GM12878 (cell line): ENCODE results near the gene CKB. TPM values are rescaled to one million over a fixed set of nuclear protein-coding genes. Genes with fewer than 3 reads are reported as not detected.

Experiments used
- ATAC-seq: fragments of 200-7000 bp; cut with Tn5 transposase; 3 replicates; pipeline ENCODE4 v1.9.1; 2020; ENCODE audit warnings: mild to moderate bottlenecking, moderate library complexity
- BruUV-seq: library from RNA; stranded (reverse); fragments of 400-500 nt; replicated peaks from 2 replicates; lab custom pipeline; 2021; lab: Mats Ljungman, UMichigan
- CTCF ChIA-PET: fragments of 300-600 bp; sonication (Branson Sonifier 250); formaldehyde crosslinking; extraction: SDS; loops from one replicate; lab custom pipeline; 2021; ENCODE audit warnings: inconsistent platforms; lab: Yijun Ruan, JAX
- POLR2A ChIA-PET: fragments of 350-600 bp; formaldehyde crosslinking; extraction: SDS; loops from one replicate; lab custom pipeline; 2021; ENCODE audit warnings: inconsistent platforms; lab: Charles Lee
- RAD21 ChIA-PET: fragments of 300-600 bp; sonication (Branson Sonifier 250); formaldehyde crosslinking; loops from one replicate; lab custom pipeline; 2023; ENCODE audit warnings: antibody characterized with exemption; ENCODE audit not compliant: unreplicated experiment; lab: Charles Lee
- SMC1A ChIA-PET: fragments of 300-600 bp; sonication (Branson Sonifier 250); formaldehyde crosslinking; loops from one replicate; lab custom pipeline; 2023; ENCODE audit not compliant: unreplicated experiment, uncharacterized antibody; lab: Charles Lee
- DNase-seq: peaks from one replicate; pipeline ENCODE4 v3.0.0-alpha.2; 2011; ENCODE audit warnings: low read depth, low spot score
- FAIRE-seq: peaks from 3 replicates; lab custom pipeline; 2011; peaks lifted over from hg19 to GRCh38; lab: Jason Lieb, UNC
- H2AFZ ChIP-seq: 2 replicates; pipeline ENCODE4 v1.6.0; 2011; ENCODE audit warnings: low read depth, low read length, control low read depth; ENCODE audit not compliant: control insufficient read depth
- H3K27ac ChIP-seq: 2 replicates; pipeline ENCODE4 v1.5.1; 2011; ENCODE audit warnings: control low read depth; ENCODE audit not compliant: control insufficient read depth, insufficient read depth
- H3K27me3 ChIP-seq, 2 experiments: replicated peaks in 1 of 2; 2 replicates each; pipeline versions ENCODE4 v1.6.0 to v1.6.1; 2011; ENCODE audit warnings: low read length in 1 of 2; ENCODE audit not compliant: control insufficient read depth in 2 of 2, insufficient read depth in 2 of 2
- H3K36me3 ChIP-seq, 2 experiments: 2 replicates each; pipeline ENCODE4 v1.5.1; 2011; ENCODE audit warnings: low read length in 1 of 2; ENCODE audit not compliant: control insufficient read depth in 2 of 2, insufficient read depth in 2 of 2
- H3K4me1 ChIP-seq: 2 replicates; pipeline ENCODE4 v1.6.1; 2011; ENCODE audit warnings: mild to moderate bottlenecking, low read length, moderate library complexity, mixed read lengths; ENCODE audit not compliant: control insufficient read depth, insufficient read depth
- H3K4me2 ChIP-seq: 2 replicates; pipeline ENCODE4 v1.6.0; 2011; ENCODE audit warnings: control low read depth; ENCODE audit not compliant: control insufficient read depth, insufficient read depth
- H3K4me3 ChIP-seq: fragments of 200-600 bp; sonication (generic); 2 replicates; pipeline ENCODE4 v1.5.1; 2016
- H3K79me2 ChIP-seq: 2 replicates; pipeline ENCODE4 v1.6.0; 2011; ENCODE audit warnings: low read length; ENCODE audit not compliant: control insufficient read depth, insufficient read depth
- H3K9ac ChIP-seq: 2 replicates; pipeline ENCODE4 v1.8.0; 2011; ENCODE audit warnings: low read length, control low read depth, mixed read lengths; ENCODE audit not compliant: control insufficient read depth, insufficient read depth
- H3K9me3 ChIP-seq: replicated peaks from 3 replicates; pipeline ENCODE4 v1.5.1; 2011; ENCODE audit warnings: mild to moderate bottlenecking, low read length; ENCODE audit not compliant: control insufficient read depth, insufficient read depth
- H4K20me1 ChIP-seq: 2 replicates; pipeline ENCODE4 v1.6.0; 2011; ENCODE audit not compliant: control insufficient read depth, insufficient read depth
- CBFB ChIP-seq: IDR thresholded peaks from 2 replicates; pipeline ENCODE4 v1.6.1; 2016; ENCODE audit warnings: antibody characterized with exemption, low read depth
- CHD2 ChIP-seq: IDR thresholded peaks from 2 replicates; pipeline ENCODE4 v1.6.1; 2011; ENCODE audit warnings: low read depth, low read length, improper control_type of control experiment, borderline replicate concordance
- NFIC ChIP-seq: IDR thresholded peaks from 2 replicates; pipeline ENCODE4 v1.6.1; 2012; ENCODE audit warnings: low read depth, mild to moderate bottlenecking, inconsistent platforms, low read length, moderate library complexity
- PAX5 ChIP-seq: IDR thresholded peaks from 2 replicates; pipeline ENCODE4 v1.6.1; 2011; ENCODE audit warnings: low read depth, low read length, borderline replicate concordance
- PML ChIP-seq: IDR thresholded peaks from 2 replicates; pipeline ENCODE4 v1.6.1; 2012; ENCODE audit warnings: low read length, inconsistent platforms
- POLR2A ChIP-seq: IDR thresholded peaks from 2 replicates; pipeline ENCODE4 v1.6.1; 2011; ENCODE audit warnings: low read depth, mild to moderate bottlenecking, low read length
- SKIL ChIP-seq: fragments of 450-650 bp; IDR thresholded peaks from 2 replicates; pipeline ENCODE4 v1.6.1; 2017; ENCODE audit warnings: mild to moderate bottlenecking, low read depth, inconsistent platforms; ENCODE audit not compliant: poor library complexity, severe bottlenecking
- YBX1 ChIP-seq: fragments of 450-650 bp; IDR thresholded peaks from 2 replicates; pipeline ENCODE4 v1.6.1; 2016; ENCODE audit warnings: antibody characterized with exemption
- WGBS: methylation state at CpG from one replicate; pipeline ENCODE4 v1.1.6; 2016; ENCODE audit warnings: low lambda C conversion rate; ENCODE audit not compliant: insufficient replicate concordance, insufficient coverage; ENCODE audit errors: missing lambda C conversion rate; 5-methylcytosine and 5-hydroxymethylcytosine counted together
- in situ Hi-C: fragments of 300-500 bp; cut with MboI; formaldehyde crosslinking; loops from 9 replicates; pipeline ENCODE4 v1.14.3; 2018; ENCODE audit warnings: mixed read lengths
- intact Hi-C: fragments of 100-400 bp; cut with micrococcal nuclease; formaldehyde crosslinking; loops from one replicate; pipeline ENCODE4 v1.14.2; 2022; ENCODE audit not compliant: unreplicated experiment
- polyA plus RNA-seq, 11 experiments: library from polyadenylated mRNA; depleted of rRNA in 4 of 11; unstranded in 6 of 11; stranded (reverse) in 5 of 11; fragments of >200 nt; fragmentation: Nextera tagmentation in 4 of 11; fragmentation: Illumina TruSeq in 1 of 11; extraction: Ambion mirVana in 4 of 11; extraction: Trizol in 1 of 11; gene quantifications; 1 replicate in 1 of 11; 2 replicates in 10 of 11; pipeline versions ENCODE4 v1.2.1 to v1.2.3, GENCODE V29; 2011 to 2016; ENCODE audit warnings: inconsistent platforms in 2 of 11, missing spikeins in 2 of 11, low read depth in 1 of 11
- total RNA-seq, 4 experiments: library from RNA; depleted of rRNA in 3 of 4; stranded (reverse); fragments of >200 nt in 3 of 4; fragmentation: Illumina TruSeq in 1 of 4; extraction: Trizol in 1 of 4; gene quantifications; 2 replicates each; pipeline versions ENCODE4 v1.2.1 to v1.2.3, GENCODE V29; 2013 to 2021

Gene CKB
- total and polyA plus RNA-seq, 10 of the 15 experiments (the other 5 are each of a cell fraction or from before 2014, with no cell fraction given) = 0.40 to 6.1 (median 2.3) TPM

GRCh38 chr14:103533137-103533998 is 10.7 kb upstream of the CKB start (continued):
- TF ChIP-seq SKIL (no peak), NFIC (no peak)

- no TSS peak for BruUV-seq
- in situ Hi-C loops = no loop called here
Measured at GRCh38 chr14:103532216-103533136, 9.8 kb upstream of the CKB start.

More at GRCh38 chr14:103532216-103533136, 9.8 kb upstream of the CKB start:
- intact Hi-C loops = no loop called here
- H3K4me3 ChIP-seq = no peak overlapping the region
- WGBS = 94% methylated on average over 29 of the region's 32 CpGs
- TF ChIP-seq PAX5 (no peak), POLR2A (0 out of 2 replicates have a peak, but pooled peaks have one; percentile 9), PML (no peak), CBFB (no peak), YBX1 (no peak), CHD2 (no peak)
- H3K9me3 ChIP-seq = no peaks in the 10 kb centered on the region
- SMC1A ChIA-PET = no interaction called here
- peaks cover 30% of the 10 kb centered on the region for H3K79me2 ChIP-seq
- H3K9ac ChIP-seq = no peak overlapping the region
- CTCF ChIA-PET = no interaction called here
- no peaks in the 10 kb centered on the region for H4K20me1 ChIP-seq
- H3K27me3 ChIP-seq = no peaks in the 10 kb centered on the region
- DNase-seq = no peak
- no peak for ATAC-seq
- POLR2A ChIA-PET = interaction anchor here (0.6 kb wide), 1 partner anchor 904 kb away, joined by 3 read pairs; no protein-coding TSS in a partner anchor
- H3K4me1 ChIP-seq = peaks cover 14% of the 10 kb centered on the region
- no peak overlapping the region for H3K27ac ChIP-seq
- RAD21 ChIA-PET = interaction anchor here (1.0 kb wide), 1 partner anchor 14 kb away, joined by 3 read pairs; no protein-coding TSS in a partner anchor
- H3K4me2 ChIP-seq = no peak overlapping the region
- H3K36me3 ChIP-seq = peaks cover 0 to 6% of the 10 kb centered on the region in 2 experiments; a peak in 2 of 4 replicates
- FAIRE-seq = no peak
- no peak overlapping the region for H2AFZ ChIP-seq
